HL-60 (cell line): ENCODE data around the gene RANBP9.

Experiments used
- DNase-seq, 2 experiments: peaks; one replicate each; pipeline ENCODE4 v3.0.0-alpha.2; 2010 to 2020; ENCODE audit warnings: low read depth in 1 of 2, low spot score in 1 of 2
- H3K27ac ChIP-seq: fragments of 250-450 bp; sonication (Bioruptor Pico); replicated peaks from 2 replicates; pipeline ENCODE4 v1.5.1; 2020; ENCODE audit warnings: mild to moderate bottlenecking, moderate library complexity
- H3K27me3 ChIP-seq: fragments of 250-450 bp; sonication (Bioruptor Pico); 2 replicates; pipeline ENCODE4 v1.5.1; 2021; ENCODE audit warnings: mild to moderate bottlenecking, moderate library complexity; ENCODE audit not compliant: insufficient read depth, poor library complexity, severe bottlenecking
- H3K4me3 ChIP-seq: replicated peaks from 2 replicates; pipeline ENCODE4 v1.5.1; 2011; ENCODE audit warnings: mild to moderate bottlenecking, control low read depth, low read length; ENCODE audit not compliant: insufficient read depth
- CTCF ChIP-seq: IDR thresholded peaks from one replicate; pipeline ENCODE4 v1.5.1; 2011; ENCODE audit warnings: low read length, control low read depth, inconsistent platforms; ENCODE audit not compliant: insufficient read depth
- GABPA ChIP-seq: IDR thresholded peaks from 2 replicates; pipeline ENCODE4 v1.6.1; 2012; ENCODE audit warnings: low read depth
- POLR2AphosphoS5 ChIP-seq: IDR thresholded peaks from 2 replicates; pipeline ENCODE4 v1.6.1; 2012; ENCODE audit warnings: low read depth
- REST ChIP-seq: IDR thresholded peaks from 2 replicates; pipeline ENCODE4 v1.6.1; 2012; ENCODE audit warnings: low read depth; ENCODE audit not compliant: insufficient replicate concordance
- SPI1 ChIP-seq: IDR thresholded peaks from 2 replicates; pipeline ENCODE4 v1.6.1; 2012; ENCODE audit warnings: low read depth, mild to moderate bottlenecking, borderline replicate concordance

The RANBP9 gene

GRCh38 chr6:13649393-13649792 lies 62.2 kb downstream of the RANBP9 start:
- TF ChIP-seq REST (no peak), CTCF (no peak), SPI1 (no peak), GABPA (no peak), POLR2AphosphoS5 (no peak)
- H3K27ac ChIP-seq = no peak overlapping the region
- no peak for DNase-seq
- H3K27me3 ChIP-seq = no peaks in the 10 kb centered on the region
- H3K4me3 ChIP-seq = no peak overlapping the region

- no peaks in the 10 kb centered on the region for H3K27me3 ChIP-seq
- DNase-seq = no peak
- H3K4me3 ChIP-seq = no peak overlapping the region
- H3K27ac ChIP-seq = peak overlapping the region; percentile 27; the same call in 1 of the 2 replicates
- no peak for TF ChIP-seq SPI1
- TF ChIP-seq POLR2AphosphoS5 = no peak
- TF ChIP-seq GABPA = no peak
- TF ChIP-seq CTCF = no peak
- TF ChIP-seq REST = no peak
These were observed 62.8 kb downstream of the RANBP9 start for GRCh38 chr6:13648850-13649249.

- TF ChIP-seq CTCF (no peak), REST (no peak), SPI1 (no peak), POLR2AphosphoS5 (no peak), GABPA (no peak)
- Histone ChIP-seq H3K27ac (no peak overlapping the region), H3K4me3 (no peak overlapping the region), H3K27me3 (no peaks in the 10 kb centered on the region)
- DNase-seq = no peak
These were observed 68.5 kb downstream of the RANBP9 start for GRCh38 chr6:13643125-13643524.
